Chondrocyte (in vitro differentiated cells): ENCODE data around the gene ADGRD1. TPM values are rescaled to one million over a fixed set of nuclear protein-coding genes. Genes with fewer than 3 reads are reported as not detected.

Source experiments
- DNase-seq: peaks from one replicate; pipeline ENCODE4 v3.0.0; 2021; ENCODE audit warnings: mixed read lengths, low spot score
- H3K27ac Mint-ChIP-seq: one replicate; pipeline ENCODE4 v1.8.0; 2021; ENCODE audit warnings: mild to moderate bottlenecking, moderate library complexity, mixed read lengths; ENCODE audit not compliant: unreplicated experiment
- H3K27me3 Mint-ChIP-seq: 2 replicates; pipeline ENCODE4 v1.8.0; 2021; ENCODE audit warnings: low read depth, mixed read lengths
- H3K36me3 Mint-ChIP-seq: 2 replicates; pipeline ENCODE4 v1.8.0; 2021; ENCODE audit warnings: low read depth, mixed read lengths
- H3K4me1 Mint-ChIP-seq: 2 replicates; pipeline ENCODE4 v1.8.0; 2021; ENCODE audit warnings: low read depth, mild to moderate bottlenecking, mixed read lengths
- H3K4me3 Mint-ChIP-seq: one replicate; pipeline ENCODE4 v1.8.0; 2021; ENCODE audit warnings: mild to moderate bottlenecking, moderate library complexity, mixed read lengths; ENCODE audit not compliant: unreplicated experiment
- H3K9me3 Mint-ChIP-seq: 2 replicates; pipeline ENCODE4 v1.8.0; 2021; ENCODE audit warnings: low read depth, mixed read lengths
- CTCF ChIP-seq: fragments of 200-600 bp; sonication (generic); IDR thresholded peaks from 2 replicates; pipeline ENCODE4 v1.5.0; 2021; ENCODE audit warnings: antibody characterized with exemption, mild to moderate bottlenecking, moderate library complexity
- total RNA-seq: library from RNA; stranded (reverse); gene quantifications from 3 replicates; pipeline ENCODE4 v1.2.1, GENCODE V29; 2021

The ADGRD1 gene
- total RNA-seq, 1 donor from 2014 or later: 4.7 TPM

GRCh38 chr12:130920723-130921381 is 32.9 kb upstream of the ADGRD1 start:
- Mint-ChIP-seq H3K9me3 (no peaks in the 10 kb centered on the region), H3K4me3 (no peak overlapping the region), H3K27ac (no peak overlapping the region), H3K4me1 (peaks cover 11% of the 10 kb centered on the region), H3K36me3 (no peaks in the 10 kb centered on the region), H3K27me3 (peaks cover 32% of the 10 kb centered on the region)
- DNase-seq: no peak
- TF ChIP-seq CTCF: no peak

GRCh38 chr12:130922511-130922953 is 31.2 kb upstream of the ADGRD1 start:
- H3K27ac Mint-ChIP-seq: no peak overlapping the region
- H3K36me3 Mint-ChIP-seq: no peaks in the 10 kb centered on the region
- no peaks in the 10 kb centered on the region for H3K9me3 Mint-ChIP-seq
- no peak overlapping the region for H3K4me3 Mint-ChIP-seq
- peaks cover 18% of the 10 kb centered on the region for H3K27me3 Mint-ChIP-seq
- peaks cover 7% of the 10 kb centered on the region for H3K4me1 Mint-ChIP-seq
- DNase-seq: no peak
- TF ChIP-seq CTCF: no peak

DNA sequence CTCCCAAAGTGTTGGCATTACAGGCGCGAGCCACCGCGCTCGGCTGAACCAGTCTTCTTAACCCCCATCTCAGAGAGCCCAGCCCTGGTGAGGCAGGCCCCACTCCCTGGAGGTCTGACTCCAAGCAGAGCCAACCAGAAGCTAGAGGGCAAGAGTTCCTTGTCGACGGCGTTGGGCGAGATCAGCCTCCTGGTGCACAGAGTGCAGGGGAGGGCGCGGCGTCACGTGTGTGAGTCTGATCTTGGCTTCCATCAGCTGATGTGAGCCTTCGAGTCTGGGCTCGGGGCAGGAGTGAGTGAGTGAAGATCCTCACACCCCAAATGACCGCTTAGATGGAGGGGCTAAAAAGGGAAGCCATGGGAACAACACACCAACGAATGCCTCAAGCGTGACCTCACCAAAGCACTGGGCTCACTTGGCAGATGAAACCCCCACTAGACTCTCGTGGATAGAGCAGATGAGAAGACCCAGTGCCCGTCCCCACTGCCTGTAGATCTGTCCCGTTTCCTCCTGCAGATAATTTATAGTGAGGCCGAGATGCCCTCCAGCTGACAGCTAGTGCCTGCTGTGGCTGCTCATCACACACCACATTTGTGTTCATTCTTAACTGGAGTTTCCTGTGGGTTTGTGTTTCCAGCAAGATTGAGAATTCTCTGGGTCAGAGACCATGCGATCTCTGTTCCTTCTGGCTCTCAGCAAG is 28.6 kb upstream of the ADGRD1 start:
- no peak for TF ChIP-seq CTCF

GRCh38 chr12:130925666-130926015 is 28.1 kb upstream of the ADGRD1 start:
- DNase-seq: no peak
- Mint-ChIP-seq H3K9me3 (no peaks in the 10 kb centered on the region), H3K27ac (no peak overlapping the region), H3K27me3 (peaks cover 3% of the 10 kb centered on the region), H3K4me3 (no peak overlapping the region), H3K4me1 (peaks cover 10% of the 10 kb centered on the region), H3K36me3 (no peaks in the 10 kb centered on the region)
- no peak for TF ChIP-seq CTCF

More for the DNA sequence above, 28.6 kb upstream of the ADGRD1 start:
- H3K4me3 Mint-ChIP-seq: no peak overlapping the region
- no peak overlapping the region for H3K27ac Mint-ChIP-seq
- DNase-seq: no peak
- H3K4me1 Mint-ChIP-seq: peaks cover 10% of the 10 kb centered on the region
- H3K36me3 Mint-ChIP-seq: no peaks in the 10 kb centered on the region
- H3K27me3 Mint-ChIP-seq: peaks cover 3% of the 10 kb centered on the region
- no peaks in the 10 kb centered on the region for H3K9me3 Mint-ChIP-seq

GRCh38 chr12:130929363-130929762 is 24.3 kb upstream of the ADGRD1 start:
- no peak for TF ChIP-seq CTCF
- no peak overlapping the region for H3K4me3 Mint-ChIP-seq
- no peak for DNase-seq
- H3K27me3 Mint-ChIP-seq: peaks cover 24% of the 10 kb centered on the region
- no peak overlapping the region for H3K27ac Mint-ChIP-seq
- no peaks in the 10 kb centered on the region for H3K36me3 Mint-ChIP-seq
- H3K4me1 Mint-ChIP-seq: peaks cover 14% of the 10 kb centered on the region
- H3K9me3 Mint-ChIP-seq: no peaks in the 10 kb centered on the region
